ENCODE data around the gene SYT3.

SYT3 gene

DNA sequence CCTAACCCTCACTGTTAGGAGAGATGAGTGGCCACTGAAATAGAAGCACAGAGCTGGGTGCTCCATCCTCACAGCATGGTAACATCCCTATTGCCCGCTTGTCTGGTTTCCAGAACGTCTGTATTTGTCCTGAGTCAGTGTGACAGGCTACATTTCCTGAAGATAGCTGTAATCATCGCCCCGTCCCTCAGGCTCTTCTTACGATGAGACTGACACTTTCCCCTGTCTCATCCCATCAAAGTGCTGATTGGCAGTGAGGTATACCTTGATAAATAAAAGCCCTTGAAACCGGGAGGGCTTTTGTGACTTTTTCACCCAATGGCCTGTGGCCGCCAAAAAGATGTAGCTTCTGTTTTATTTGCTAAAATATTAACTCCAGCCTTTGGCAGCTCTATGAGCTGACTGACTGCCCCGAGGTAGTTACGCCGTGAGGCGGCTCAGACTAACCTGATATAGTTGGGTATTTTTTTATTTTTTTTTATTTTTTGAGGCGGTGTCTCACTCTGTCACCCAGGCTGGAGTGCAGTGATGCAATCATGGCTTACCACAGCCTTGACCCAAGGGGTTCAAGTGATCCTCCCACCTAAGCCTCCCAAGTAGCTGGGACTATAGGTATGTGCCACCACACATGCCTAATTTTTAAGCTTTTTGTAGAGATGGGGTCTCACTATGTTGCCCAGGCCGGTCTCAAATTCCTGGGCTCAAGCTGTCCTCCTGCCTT lies 65.8 kb downstream of the SYT3 start:
- H3K9me3 ChIP-seq (ENCODE audit: insufficient read depth, low read length), result no peaks in the 10 kb centered on the region
- H3K4me3 ChIP-seq (ENCODE audit: insufficient read length, low read depth), result no peak overlapping the region
- H3K27me3 ChIP-seq (ENCODE audit: insufficient read depth, insufficient read length), result no peaks in the 10 kb centered on the region
- H3K9ac ChIP-seq (ENCODE audit: insufficient read length, low read depth), result no peak overlapping the region
- H3K4me1 ChIP-seq (ENCODE audit: insufficient read depth, insufficient read length), result no peaks in the 10 kb centered on the region
- no peak for DNase-seq (ENCODE audit: low read depth, low spot score)
- no peaks in the 10 kb centered on the region for H3K36me3 ChIP-seq (ENCODE audit: insufficient read depth, insufficient read length, low read length)
- TF ChIP-seq YY1 (IDR thresholded peaks at IDR 0.05; ENCODE audit: insufficient read depth, insufficient read length) (no peak), SUZ12 (IDR thresholded peaks at IDR 0.05; ENCODE audit: extremely low read depth, insufficient read depth, insufficient read length) (no peak), ZNF274 (IDR thresholded peaks at IDR 0.05; ENCODE audit: low read depth, low read length) (no peak)
